ENCODE results near the gene HNRNPA3.
"Not testable (repeated sequence)": the region's sequence is repeated elsewhere in the genome, so short reads cannot be mapped to it uniquely, and the experiment has no call there.

The HNRNPA3 gene

DNA sequence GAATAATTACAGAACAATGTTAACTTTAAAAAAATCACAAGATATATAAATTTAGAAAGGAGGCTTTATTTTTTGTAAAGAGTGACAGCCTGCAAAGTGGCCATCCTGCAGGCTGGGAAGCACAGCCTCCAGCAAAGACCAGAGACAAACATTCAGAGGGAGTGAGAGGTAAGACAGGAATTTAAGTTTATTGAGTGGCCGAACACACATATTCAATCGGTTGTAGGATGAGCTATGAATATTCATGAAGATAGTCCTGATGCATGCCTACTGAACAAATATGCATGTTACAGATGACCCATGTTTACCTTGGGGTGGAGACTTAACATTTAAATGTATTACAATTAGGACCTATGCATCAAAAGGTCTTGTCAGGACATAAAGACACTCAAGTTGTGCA is 33.4 kb upstream of the HNRNPA3 start:
- no peak for DNase-seq (ENCODE audit: low spot score)
- Histone ChIP-seq H4K8ac (ENCODE audit: low read depth, low read length) (no peak overlapping the region), H2BK5ac (ENCODE audit: low read length) (no peak overlapping the region), H2BK120ac (ENCODE audit: low read depth, low read length) (no peak overlapping the region), H3K27ac (replicated peaks; ENCODE audit: low read length) (no peak overlapping the region), H3K79me1 (ENCODE audit: low read depth, low read length) (no peaks in the 10 kb centered on the region), H3K23ac (ENCODE audit: low read depth, low read length, poor library complexity) (no peak overlapping the region), H3K18ac (ENCODE audit: low read length) (no peak overlapping the region), H3K9me3 (replicated peaks in 1 of 2; ENCODE audit: control insufficient read depth in 2 of 2, insufficient read depth in 1 of 2, low read depth in 1 of 2, low read length in 2 of 2) (no peaks in the 10 kb centered on the region), H3K4ac (ENCODE audit: low read length) (no peak overlapping the region), H2AK5ac (ENCODE audit: low read depth, low read length) (no peak overlapping the region), H3K4me1 (ENCODE audit: control insufficient read depth in 2 of 2, insufficient read depth in 1 of 2, low read depth in 1 of 2, low read length in 2 of 2) (peaks cover 0 to 8% of the 10 kb centered on the region in 2 donors), H2AFZ (ENCODE audit: low read length) (no peak overlapping the region), H3K27me3 (ENCODE audit: control insufficient read depth in 3 of 3, insufficient read depth in 3 of 3, low read depth in 1 of 3, low read length in 3 of 3) (no peaks in the 10 kb centered on the region), H2BK15ac (ENCODE audit: low read length) (no peak overlapping the region), H2BK12ac (ENCODE audit: low read length) (no peak overlapping the region), H3K4me3 (ENCODE audit: low read length in 2 of 2) (no peak overlapping the region), H3K36me3 (replicated peaks in 1 of 2; ENCODE audit: control insufficient read depth in 2 of 2, insufficient read depth in 2 of 2, low read length in 2 of 2) (no peaks in the 10 kb centered on the region), H3K14ac (ENCODE audit: low read length) (no peak overlapping the region), H3K9ac (ENCODE audit: low read depth, low read length, poor library complexity) (no peak overlapping the region), H4K91ac (ENCODE audit: low read depth, low read length, poor library complexity) (no peak overlapping the region), H3K4me2 (ENCODE audit: insufficient read depth, low read length, poor library complexity, severe bottlenecking) (no peak overlapping the region)
- no CpG with 5 or more reads among the region's 2 CpGs for WGBS, 2 donors (ENCODE audit: extremely low coverage in 2 of 2, insufficient read length in 2 of 2, insufficient replicate concordance in 1 of 2)

DNA sequence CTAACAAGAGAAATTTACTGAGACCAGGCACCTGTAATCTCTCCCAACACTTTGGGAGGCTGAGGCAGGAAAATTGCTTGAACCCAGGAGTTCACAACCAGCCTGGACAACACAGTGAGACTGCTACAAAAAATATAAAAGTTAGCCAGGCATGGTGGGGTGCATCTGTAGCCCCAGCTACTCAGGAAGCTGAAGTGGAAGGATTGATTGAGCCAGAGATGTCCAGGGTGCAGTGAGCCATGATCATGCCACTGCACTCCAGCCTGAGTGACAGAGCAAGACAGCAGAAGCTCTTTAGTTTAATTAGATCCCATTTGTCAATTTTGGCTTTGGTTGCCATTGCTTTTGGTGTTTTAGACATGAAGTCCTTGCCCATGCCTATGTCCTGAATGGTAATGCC is 32.9 kb upstream of the HNRNPA3 start:
- not testable (repeated sequence) for H3K4me2 ChIP-seq (ENCODE audit: insufficient read depth, low read length, poor library complexity, severe bottlenecking); H3K18ac ChIP-seq (ENCODE audit: low read length); H3K79me1 ChIP-seq (ENCODE audit: low read depth, low read length); H3K4me3 ChIP-seq (ENCODE audit: low read length in 2 of 2); H3K27ac ChIP-seq (replicated peaks; ENCODE audit: low read length); H3K4ac ChIP-seq (ENCODE audit: low read length); H2BK12ac ChIP-seq (ENCODE audit: low read length); H3K4me1 ChIP-seq (ENCODE audit: control insufficient read depth in 2 of 2, insufficient read depth in 1 of 2, low read depth in 1 of 2, low read length in 2 of 2); H3K14ac ChIP-seq (ENCODE audit: low read length); DNase-seq (ENCODE audit: low spot score); H3K9ac ChIP-seq (ENCODE audit: low read depth, low read length, poor library complexity); H2AFZ ChIP-seq (ENCODE audit: low read length); H3K9me3 ChIP-seq (replicated peaks in 1 of 2; ENCODE audit: control insufficient read depth in 2 of 2, insufficient read depth in 1 of 2, low read depth in 1 of 2, low read length in 2 of 2); H2BK120ac ChIP-seq (ENCODE audit: low read depth, low read length); H2AK5ac ChIP-seq (ENCODE audit: low read depth, low read length); H4K91ac ChIP-seq (ENCODE audit: low read depth, low read length, poor library complexity); H3K23ac ChIP-seq (ENCODE audit: low read depth, low read length, poor library complexity); H2BK5ac ChIP-seq (ENCODE audit: low read length); H3K27me3 ChIP-seq (ENCODE audit: control insufficient read depth in 3 of 3, insufficient read depth in 3 of 3, low read depth in 1 of 3, low read length in 3 of 3); H4K8ac ChIP-seq (ENCODE audit: low read depth, low read length); H3K36me3 ChIP-seq (replicated peaks in 1 of 2; ENCODE audit: control insufficient read depth in 2 of 2, insufficient read depth in 2 of 2, low read length in 2 of 2); H2BK15ac ChIP-seq (ENCODE audit: low read length)

DNA sequence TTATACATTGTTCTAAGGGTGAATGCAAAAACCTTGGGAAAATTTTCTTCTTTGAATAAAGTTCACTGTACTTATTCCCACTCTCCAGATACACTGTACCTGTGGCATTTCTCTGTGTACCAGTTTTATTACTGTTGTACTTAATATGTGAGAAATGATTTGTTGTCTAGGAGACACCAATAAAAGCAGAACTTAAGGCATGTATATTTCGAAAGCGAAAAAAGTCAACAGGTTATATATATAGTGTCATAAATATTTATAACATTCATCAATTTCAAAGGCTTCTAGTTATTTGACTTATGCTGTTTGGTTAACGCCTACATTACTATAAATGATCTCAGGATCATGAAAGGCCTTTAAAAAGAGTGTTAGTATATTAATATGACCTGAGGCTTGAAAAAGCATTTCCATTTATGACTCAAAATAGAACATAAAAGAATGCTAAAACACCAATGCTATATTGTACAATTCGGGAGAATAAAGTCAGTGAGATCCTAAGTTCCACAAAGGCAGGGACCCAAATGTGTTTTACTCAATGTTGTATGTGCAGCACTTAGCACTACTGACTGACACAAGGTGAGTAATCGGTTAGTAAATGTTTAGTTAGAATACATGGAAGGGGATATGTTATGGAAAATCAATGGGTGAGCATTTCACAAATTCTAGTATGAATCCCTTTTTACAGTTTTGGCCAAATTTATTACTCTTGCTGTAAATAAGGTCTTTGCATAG is 32.2 kb upstream of the HNRNPA3 start:
- H3K9me3 ChIP-seq (replicated peaks in 1 of 2; ENCODE audit: control insufficient read depth in 2 of 2, insufficient read depth in 1 of 2, low read depth in 1 of 2, low read length in 2 of 2): no peaks in the 10 kb centered on the region
- no peak overlapping the region for H3K23ac ChIP-seq (ENCODE audit: low read depth, low read length, poor library complexity)
- H3K4me1 ChIP-seq (ENCODE audit: control insufficient read depth in 2 of 2, insufficient read depth in 1 of 2, low read depth in 1 of 2, low read length in 2 of 2): peaks cover 0 to 7% of the 10 kb centered on the region in 2 donors
- H4K91ac ChIP-seq (ENCODE audit: low read depth, low read length, poor library complexity): no peak overlapping the region
- DNase-seq (ENCODE audit: low spot score): no peak
- H3K4me3 ChIP-seq (ENCODE audit: low read length in 2 of 2): no peak overlapping the region
- no peak overlapping the region for H2AFZ ChIP-seq (ENCODE audit: low read length)
- H2AK5ac ChIP-seq (ENCODE audit: low read depth, low read length): no peak overlapping the region
- H3K27ac ChIP-seq (replicated peaks; ENCODE audit: low read length): no peak overlapping the region
- no peak overlapping the region for H3K18ac ChIP-seq (ENCODE audit: low read length)
- H3K79me1 ChIP-seq (ENCODE audit: low read depth, low read length): no peaks in the 10 kb centered on the region
- H3K9ac ChIP-seq (ENCODE audit: low read depth, low read length, poor library complexity): no peak overlapping the region
- H2BK12ac ChIP-seq (ENCODE audit: low read length): no peak overlapping the region
- no peaks in the 10 kb centered on the region for H3K36me3 ChIP-seq (replicated peaks in 1 of 2; ENCODE audit: control insufficient read depth in 2 of 2, insufficient read depth in 2 of 2, low read length in 2 of 2)
- no peaks in the 10 kb centered on the region for H3K27me3 ChIP-seq (ENCODE audit: control insufficient read depth in 3 of 3, insufficient read depth in 3 of 3, low read depth in 1 of 3, low read length in 3 of 3)
- no peak overlapping the region for H3K4ac ChIP-seq (ENCODE audit: low read length)
- no peak overlapping the region for H2BK120ac ChIP-seq (ENCODE audit: low read depth, low read length)
- H3K14ac ChIP-seq (ENCODE audit: low read length): no peak overlapping the region
- no peak overlapping the region for H2BK15ac ChIP-seq (ENCODE audit: low read length)
- H2BK5ac ChIP-seq (ENCODE audit: low read length): no peak overlapping the region
- H4K8ac ChIP-seq (ENCODE audit: low read depth, low read length): no peak overlapping the region
- no peak overlapping the region for H3K4me2 ChIP-seq (ENCODE audit: insufficient read depth, low read length, poor library complexity, severe bottlenecking)
- no CpG with 5 or more reads among the region's 5 CpGs for WGBS, 2 donors (ENCODE audit: extremely low coverage in 2 of 2, insufficient read length in 2 of 2, insufficient replicate concordance in 1 of 2)

DNA sequence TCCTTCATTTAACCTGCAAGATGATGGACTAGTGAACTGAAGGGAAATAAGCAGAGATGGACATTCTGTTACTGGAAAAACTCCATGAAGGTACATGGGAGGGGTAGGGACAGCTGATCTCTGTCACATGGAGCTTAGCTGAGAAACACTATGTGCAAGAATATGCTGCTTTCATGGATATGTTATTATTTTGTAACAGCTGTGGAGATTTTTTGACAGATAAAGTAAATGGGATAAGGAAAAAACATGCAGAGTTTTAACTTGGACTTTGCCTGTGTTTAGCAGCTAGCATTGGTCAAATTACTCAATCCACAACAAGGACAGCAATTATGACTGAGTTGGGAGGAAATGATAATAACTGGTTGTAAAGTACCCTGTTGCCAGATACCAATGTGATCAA is 28.7 kb upstream of the HNRNPA3 start:
- Histone ChIP-seq H2AK5ac (ENCODE audit: low read depth, low read length) (no peak overlapping the region), H4K8ac (ENCODE audit: low read depth, low read length) (no peak overlapping the region), H3K9me3 (replicated peaks in 1 of 2; ENCODE audit: control insufficient read depth in 2 of 2, insufficient read depth in 1 of 2, low read depth in 1 of 2, low read length in 2 of 2) (no peaks in the 10 kb centered on the region), H3K4ac (ENCODE audit: low read length) (no peak overlapping the region), H2BK120ac (ENCODE audit: low read depth, low read length) (no peak overlapping the region), H2BK12ac (ENCODE audit: low read length) (no peak overlapping the region), H3K23ac (ENCODE audit: low read depth, low read length, poor library complexity) (no peak overlapping the region), H3K4me2 (ENCODE audit: insufficient read depth, low read length, poor library complexity, severe bottlenecking) (no peak overlapping the region), H3K4me3 (ENCODE audit: low read length in 2 of 2) (no peak overlapping the region), H3K4me1 (ENCODE audit: control insufficient read depth in 2 of 2, insufficient read depth in 1 of 2, low read depth in 1 of 2, low read length in 2 of 2) (peaks cover 0 to 2% of the 10 kb centered on the region in 2 donors), H3K27me3 (ENCODE audit: control insufficient read depth in 3 of 3, insufficient read depth in 3 of 3, low read depth in 1 of 3, low read length in 3 of 3) (no peaks in the 10 kb centered on the region), H3K14ac (ENCODE audit: low read length) (no peak overlapping the region), H2AFZ (ENCODE audit: low read length) (no peak overlapping the region), H4K91ac (ENCODE audit: low read depth, low read length, poor library complexity) (no peak overlapping the region), H3K9ac (ENCODE audit: low read depth, low read length, poor library complexity) (no peak overlapping the region), H3K18ac (ENCODE audit: low read length) (no peak overlapping the region), H3K27ac (replicated peaks; ENCODE audit: low read length) (no peak overlapping the region), H3K36me3 (replicated peaks in 1 of 2; ENCODE audit: control insufficient read depth in 2 of 2, insufficient read depth in 2 of 2, low read length in 2 of 2) (no peaks in the 10 kb centered on the region), H2BK15ac (ENCODE audit: low read length) (no peak overlapping the region), H3K79me1 (ENCODE audit: low read depth, low read length) (no peaks in the 10 kb centered on the region), H2BK5ac (ENCODE audit: low read length) (no peak overlapping the region)
- no peak for DNase-seq (ENCODE audit: low spot score)

All from neuronal stem cell (in vitro differentiated cells).